Liver (tissue), 9 donors: ENCODE measurements around the gene ASS1. TPM values are rescaled to one million over a fixed set of nuclear protein-coding genes. Genes with fewer than 3 reads are reported as not detected.

ENCODE experiments used
- DNase-seq: peaks from one replicate; pipeline ENCODE4 v3.0.0-alpha.2; 2017; ENCODE audit warnings: low spot score
- H3K27ac ChIP-seq, 2 donors: one replicate each; pipeline ENCODE4 v1.7.0; 2013; ENCODE audit warnings: inconsistent platforms in 2 of 2, low read length in 2 of 2, control low read depth in 1 of 2, low read depth in 1 of 2, mild to moderate bottlenecking in 1 of 2
- H3K27me3 ChIP-seq, 4 donors: one replicate each; pipeline versions ENCODE4 v1.6.1 to v1.7.0; 2013; ENCODE audit warnings: low read length in 3 of 4, inconsistent platforms in 1 of 4, mild to moderate bottlenecking in 1 of 4, moderate library complexity in 1 of 4; ENCODE audit not compliant: control insufficient read depth in 4 of 4, insufficient read depth in 4 of 4
- H3K36me3 ChIP-seq, 4 donors: one replicate each; pipeline versions ENCODE4 v1.6.1 to v1.7.0; 2013; ENCODE audit warnings: low read length in 3 of 4, mild to moderate bottlenecking in 3 of 4, low read depth in 1 of 4, moderate library complexity in 1 of 4; ENCODE audit not compliant: control insufficient read depth in 4 of 4, insufficient read depth in 3 of 4
- H3K4me1 ChIP-seq, 4 donors: one replicate each; pipeline versions ENCODE4 v1.6.1 to v1.7.0; 2013; ENCODE audit warnings: low read length in 3 of 4, mild to moderate bottlenecking in 3 of 4, moderate library complexity in 1 of 4; ENCODE audit not compliant: control insufficient read depth in 4 of 4, insufficient read depth in 4 of 4
- H3K4me3 ChIP-seq, 3 donors: one replicate each; pipeline versions ENCODE4 v1.6.1 to v1.7.0; 2013; ENCODE audit warnings: low read length in 3 of 3, control low read depth in 1 of 3, low read depth in 1 of 3, mild to moderate bottlenecking in 1 of 3
- H3K9ac ChIP-seq, 2 donors: one replicate each; pipeline ENCODE4 v1.7.0; 2013; ENCODE audit warnings: low read length in 2 of 2, mild to moderate bottlenecking in 2 of 2, moderate library complexity in 2 of 2, control low read depth in 1 of 2, low read depth in 1 of 2
- H3K9me3 ChIP-seq, 4 donors: one replicate each; pipeline versions ENCODE4 v1.6.1 to v1.7.0; 2013; ENCODE audit warnings: low read length in 3 of 4; ENCODE audit not compliant: control insufficient read depth in 4 of 4
- ATF3 ChIP-seq: IDR thresholded peaks from 2 replicates; pipeline ENCODE4 v1.6.1; 2016; ENCODE audit warnings: antibody characterized with exemption
- CTCF ChIP-seq: fragments of 150-350 bp; IDR thresholded peaks from 2 replicates; pipeline ENCODE4 v1.5.1; 2017; ENCODE audit warnings: improper control_type of control experiment, low read depth, low read length; ENCODE audit not compliant: missing input control
- EGR1 ChIP-seq, 2 donors: IDR thresholded peaks; 2 replicates each; pipeline ENCODE4 v1.6.1; 2016 to 2018; ENCODE audit warnings: antibody characterized with exemption in 2 of 2, low read depth in 2 of 2
- FOXA1 ChIP-seq: IDR thresholded peaks from 2 replicates; pipeline ENCODE4 v1.6.1; 2016; ENCODE audit warnings: antibody characterized with exemption
- FOXA2 ChIP-seq: IDR thresholded peaks from 2 replicates; pipeline ENCODE4 v1.6.1; 2016; ENCODE audit warnings: antibody characterized with exemption
- GABPA ChIP-seq, 2 donors: IDR thresholded peaks in 1 of 2; conservative IDR thresholded peaks in 1 of 2; 2 replicates each; pipeline ENCODE4 v1.6.1; 2016; ENCODE audit warnings: antibody characterized with exemption in 2 of 2, mild to moderate bottlenecking in 1 of 2, moderate library complexity in 1 of 2
- HNF4A ChIP-seq, 2 donors: conservative IDR thresholded peaks; 2 replicates each; pipeline ENCODE4 v1.6.1; 2016; ENCODE audit warnings: antibody characterized with exemption in 2 of 2, mild to moderate bottlenecking in 2 of 2
- HNF4G ChIP-seq: IDR thresholded peaks from 2 replicates; pipeline ENCODE4 v1.6.1; 2016; ENCODE audit warnings: antibody characterized with exemption
- JUND ChIP-seq, 2 donors: IDR thresholded peaks; 2 replicates each; pipeline ENCODE4 v1.6.1; 2016; ENCODE audit warnings: antibody characterized with exemption in 2 of 2
- MAX ChIP-seq: IDR thresholded peaks from 2 replicates; pipeline ENCODE4 v1.6.1; 2016; ENCODE audit warnings: antibody characterized with exemption
- NR2F2 ChIP-seq: IDR thresholded peaks from 2 replicates; pipeline ENCODE4 v1.6.1; 2016; ENCODE audit warnings: antibody characterized with exemption
- RAD21 ChIP-seq, 2 donors: IDR thresholded peaks; 2 replicates each; pipeline ENCODE4 v1.6.1; 2016; ENCODE audit warnings: antibody characterized with exemption in 2 of 2, mild to moderate bottlenecking in 2 of 2
- REST ChIP-seq: IDR thresholded peaks from 2 replicates; pipeline ENCODE4 v1.6.1; 2016; ENCODE audit warnings: antibody characterized with exemption, mild to moderate bottlenecking
- RXRA ChIP-seq, 2 donors: IDR thresholded peaks; 2 replicates each; pipeline ENCODE4 v1.6.1; 2017 to 2018; ENCODE audit warnings: antibody characterized with exemption in 2 of 2, mild to moderate bottlenecking in 1 of 2
- SP1 ChIP-seq: IDR thresholded peaks from 2 replicates; pipeline ENCODE4 v1.6.1; 2018; ENCODE audit warnings: antibody characterized with exemption, mild to moderate bottlenecking
- TAF1 ChIP-seq: conservative IDR thresholded peaks from 2 replicates; pipeline ENCODE4 v1.6.1; 2016; ENCODE audit warnings: antibody characterized with exemption, mild to moderate bottlenecking
- YY1 ChIP-seq: IDR thresholded peaks from 2 replicates; pipeline ENCODE4 v1.6.1; 2016; ENCODE audit warnings: antibody characterized with exemption, mild to moderate bottlenecking
- ZBTB33 ChIP-seq: IDR thresholded peaks from 2 replicates; pipeline ENCODE4 v1.6.1; 2016; ENCODE audit warnings: antibody characterized with exemption
- WGBS: extraction: QIAGEN DNeasy Blood & Tissue Kit; methylation state at CpG from one replicate; pipeline ENCODE4 v1.1.7; 2013; 5-methylcytosine and 5-hydroxymethylcytosine counted together
- polyA plus RNA-seq, 2 donors: library from polyadenylated mRNA; stranded (reverse) in 1 of 2; unstranded in 1 of 2; fragments of 200-250 nt in 1 of 2; fragments of >200 nt in 1 of 2; fragmentation: Nextera tagmentation in 1 of 2; extraction: Ambion mirVana in 1 of 2; gene quantifications; one replicate each; pipeline versions ENCODE4 v1.2.1 to v1.2.3, GENCODE V29; 2013 to 2015
- total RNA-seq, 2 donors: library from RNA; depleted of rRNA; stranded (reverse); fragments of >200 nt; gene quantifications; one replicate each; pipeline ENCODE4 v1.2.3, GENCODE V29; 2014
- donor health status: healthy.
- donor health status: healthy.
- donor health status: healthy.
- donor health status: healthy.
- donor health status: healthy.

ASS1 gene
- 100 to 1,000 TPM; 396 to 711 TPM for total RNA-seq
- 100 to 1,000 TPM; 425 to 641 TPM for polyA plus RNA-seq

GRCh38 chr9:130444565-130445221 is at the start of gene ASS1:
Gene ASS1 (plus strand): TSS chr9:130444961. CDS start chr9:130452229, 7,268 bp downstream.
- Histone ChIP-seq H3K36me3 (no peaks in the 10 kb centered on the region), H3K9me3 (peaks cover 0 to 5% (median under 1%) of the 10 kb centered on the region in 4 donors), H3K9ac (peak within 1 kb of the TSS; percentile 91 to 92), H3K4me1 (peaks cover 18 to 61% (median 49%) of the 10 kb centered on the region in 4 donors), H3K4me3 (peak within 1 kb of the TSS; percentile 76 to 80 (median 80)), H3K27me3 (no peaks in the 10 kb centered on the region), H3K27ac (peak within 1 kb of the TSS; percentile 91 to 94)
- under 1% methylated on average over 66 of the region's 66 CpGs for WGBS
- TF ChIP-seq JUND (IDR thresholded peaks at IDR 0.05) = no peak
- peak; percentile 95 for TF ChIP-seq REST
- TF ChIP-seq EGR1 (IDR thresholded peaks at IDR 0.05; ENCODE audit: low read depth in 2 of 2) = no peak
- no peak for TF ChIP-seq RAD21 (IDR thresholded peaks at IDR 0.05)
- TF ChIP-seq HNF4G = no peak
- no peak for TF ChIP-seq MAX
- no peak for TF ChIP-seq HNF4A (conservative IDR thresholded peaks at IDR 0.05)
- no peak for TF ChIP-seq CTCF
- TF ChIP-seq FOXA1 = no peak
- TF ChIP-seq TAF1 = peak; percentile 76
- TF ChIP-seq GABPA (IDR thresholded peaks at IDR 0.05 in 1 of 2, conservative IDR thresholded peaks at IDR 0.05 in 1 of 2) = no peak
- TF ChIP-seq SP1 = peak; percentile 8
- no peak for TF ChIP-seq YY1
- no peak for TF ChIP-seq NR2F2
- TF ChIP-seq FOXA2 = no peak
- no peak for TF ChIP-seq RXRA (IDR thresholded peaks at IDR 0.05)
- TF ChIP-seq ZBTB33 = no peak
- TF ChIP-seq ATF3 = no peak
- DNase-seq = peak; percentile 78
